Trophoblast cell (in vitro differentiated cells and primary cell): ENCODE measurements around the gene MGAT4C.

ENCODE experiments used
- DNase-seq, 2 donors: peaks; one replicate each; pipeline ENCODE4 v3.0.0-alpha.2; 2016
- H2AFZ ChIP-seq: 2 replicates; pipeline ENCODE4 v1.6.1; 2013; ENCODE audit warnings: low read length, moderate library complexity, mild to moderate bottlenecking; ENCODE audit not compliant: insufficient read depth, poor library complexity
- H2AK5ac ChIP-seq: 2 replicates; pipeline ENCODE4 v1.6.1; 2013; ENCODE audit warnings: mild to moderate bottlenecking, low read length
- H2BK120ac ChIP-seq: 2 replicates; pipeline ENCODE4 v1.6.1; 2013; ENCODE audit warnings: low read length, mild to moderate bottlenecking, moderate library complexity; ENCODE audit not compliant: insufficient read depth, poor library complexity
- H2BK12ac ChIP-seq: 2 replicates; pipeline ENCODE4 v1.6.1; 2013; ENCODE audit warnings: mild to moderate bottlenecking, low read length, moderate library complexity
- H2BK5ac ChIP-seq: 2 replicates; pipeline ENCODE4 v1.6.1; 2013; ENCODE audit warnings: low read length, low read depth, moderate library complexity, mild to moderate bottlenecking; ENCODE audit not compliant: poor library complexity
- H3K14ac ChIP-seq: 2 replicates; pipeline ENCODE4 v1.6.1; 2013; ENCODE audit warnings: mild to moderate bottlenecking, low read length
- H3K18ac ChIP-seq: 2 replicates; pipeline ENCODE4 v1.6.1; 2013; ENCODE audit warnings: mild to moderate bottlenecking, low read length
- H3K23ac ChIP-seq: 2 replicates; pipeline ENCODE4 v1.6.1; 2013; ENCODE audit warnings: low read length
- H3K27ac ChIP-seq: 2 replicates; pipeline ENCODE4 v1.5.1; 2013; ENCODE audit warnings: low read depth, mild to moderate bottlenecking, inconsistent platforms, low read length, moderate library complexity
- H3K27me3 ChIP-seq: 2 replicates; pipeline ENCODE4 v1.6.1; 2013; ENCODE audit warnings: inconsistent platforms, mild to moderate bottlenecking, low read length, moderate library complexity; ENCODE audit not compliant: insufficient read depth
- H3K36me3 ChIP-seq, 2 experiments: 1 replicate in 1 of 2; 2 replicates in 1 of 2; pipeline ENCODE4 v1.6.1; 2013; ENCODE audit warnings: low read length in 2 of 2, mild to moderate bottlenecking in 2 of 2, moderate library complexity in 1 of 2; ENCODE audit not compliant: insufficient read depth in 2 of 2, control insufficient read depth in 1 of 2
- H3K4ac ChIP-seq: 2 replicates; pipeline ENCODE4 v1.6.1; 2013; ENCODE audit warnings: low read depth, mild to moderate bottlenecking, low read length, moderate library complexity
- H3K4me1 ChIP-seq, 2 experiments: 1 replicate in 1 of 2; 2 replicates in 1 of 2; pipeline ENCODE4 v1.6.1; 2013; ENCODE audit warnings: low read length in 2 of 2, mild to moderate bottlenecking in 2 of 2, moderate library complexity in 1 of 2; ENCODE audit not compliant: insufficient read depth in 2 of 2, control insufficient read depth in 1 of 2
- H3K4me2 ChIP-seq: 2 replicates; pipeline ENCODE4 v1.6.1; 2013; ENCODE audit warnings: inconsistent platforms, mild to moderate bottlenecking, low read length, moderate library complexity
- H3K4me3 ChIP-seq: 2 replicates; pipeline ENCODE4 v1.5.1; 2013; ENCODE audit warnings: mild to moderate bottlenecking, low read depth, low read length, inconsistent platforms
- H3K79me1 ChIP-seq: one replicate; pipeline ENCODE4 v1.6.1; 2013; ENCODE audit warnings: low read length
- H3K79me2 ChIP-seq: 2 replicates; pipeline ENCODE4 v1.6.1; 2013; ENCODE audit warnings: low read length, mild to moderate bottlenecking; ENCODE audit not compliant: control insufficient read depth, insufficient read depth, poor library complexity
- H3K9ac ChIP-seq: 2 replicates; pipeline ENCODE4 v1.6.1; 2013; ENCODE audit warnings: mild to moderate bottlenecking, low read length
- H3K9me3 ChIP-seq: 2 replicates; pipeline ENCODE4 v1.6.1; 2013; ENCODE audit warnings: low read depth, mild to moderate bottlenecking, control low read depth, inconsistent platforms, low read length; ENCODE audit not compliant: insufficient read depth
- H4K12ac ChIP-seq: 2 replicates; pipeline ENCODE4 v1.6.1; 2013; ENCODE audit warnings: low read depth, mild to moderate bottlenecking, low read length, moderate library complexity
- H4K8ac ChIP-seq: 2 replicates; pipeline ENCODE4 v1.6.1; 2013; ENCODE audit warnings: low read depth, mild to moderate bottlenecking, low read length, moderate library complexity
- H4K91ac ChIP-seq: one replicate; pipeline ENCODE4 v1.6.1; 2013; ENCODE audit warnings: low read depth, mild to moderate bottlenecking, low read length, moderate library complexity
- WGBS: extraction: QIAGEN DNeasy Blood & Tissue Kit; methylation state at CpG from one replicate; pipeline ENCODE4 v1.1.7; 2013; ENCODE audit warnings: missing lambda C conversion rate; ENCODE audit not compliant: insufficient read length, insufficient coverage; ENCODE audit errors: extremely low coverage; 5-methylcytosine and 5-hydroxymethylcytosine counted together

MGAT4C gene

GRCh38 chr12:86122846-86123468 lies 133.2 kb downstream of the MGAT4C start:
- Histone ChIP-seq H3K14ac (no peak overlapping the region), H3K9ac (no peak overlapping the region), H2AK5ac (no peak overlapping the region), H3K4me3 (no peak overlapping the region), H4K12ac (no peak overlapping the region), H3K27ac (no peak overlapping the region), H3K79me2 (no peaks in the 10 kb centered on the region), H2BK12ac (no peak overlapping the region), H4K8ac (no peak overlapping the region), H3K4ac (no peak overlapping the region), H3K79me1 (no peaks in the 10 kb centered on the region), H3K23ac (no peak overlapping the region), H3K18ac (no peak overlapping the region), H3K9me3 (no peaks in the 10 kb centered on the region), H3K4me1 (no peaks in the 10 kb centered on the region), H4K91ac (no peak overlapping the region), H2BK120ac (no peak overlapping the region), H3K4me2 (no peak overlapping the region), H2AFZ (no peak overlapping the region), H2BK5ac (no peak overlapping the region), H3K27me3 (no peaks in the 10 kb centered on the region), H3K36me3 (no peaks in the 10 kb centered on the region)
- DNase-seq: no peak
- WGBS: no CpG with 5 or more reads among the region's 3 CpGs

GRCh38 chr12:86118161-86118560 lies 138.0 kb downstream of the MGAT4C start:
- H3K79me1 ChIP-seq: no peaks in the 10 kb centered on the region
- no peak overlapping the region for H3K4ac ChIP-seq
- no peak overlapping the region for H2BK12ac ChIP-seq
- no peak overlapping the region for H2BK5ac ChIP-seq
- H2BK120ac ChIP-seq: no peak overlapping the region
- no peak overlapping the region for H3K18ac ChIP-seq
- no peak overlapping the region for H3K4me2 ChIP-seq
- no peak overlapping the region for H4K8ac ChIP-seq
- H2AFZ ChIP-seq: no peak overlapping the region
- H3K27me3 ChIP-seq: no peaks in the 10 kb centered on the region
- no peak overlapping the region for H2AK5ac ChIP-seq
- no peaks in the 10 kb centered on the region for H3K79me2 ChIP-seq
- WGBS: no CpG with 5 or more reads among the region's 2 CpGs
- no peak overlapping the region for H3K4me3 ChIP-seq
- H3K9me3 ChIP-seq: no peaks in the 10 kb centered on the region
- no peak overlapping the region for H3K27ac ChIP-seq
- H4K91ac ChIP-seq: no peak overlapping the region
- no peak overlapping the region for H4K12ac ChIP-seq
- H3K14ac ChIP-seq: no peak overlapping the region
- no peak overlapping the region for H3K9ac ChIP-seq
- H3K36me3 ChIP-seq: no peaks in the 10 kb centered on the region
- DNase-seq: no peak
- no peak overlapping the region for H3K23ac ChIP-seq
- H3K4me1 ChIP-seq: no peaks in the 10 kb centered on the region

GRCh38 chr12:86117711-86118110 lies 138.5 kb downstream of the MGAT4C start:
- H4K12ac ChIP-seq: no peak overlapping the region
- no peak overlapping the region for H3K4me2 ChIP-seq
- no peaks in the 10 kb centered on the region for H3K36me3 ChIP-seq
- H3K14ac ChIP-seq: no peak overlapping the region
- no peak overlapping the region for H4K91ac ChIP-seq
- H3K79me2 ChIP-seq: no peaks in the 10 kb centered on the region
- DNase-seq: no peak
- H3K9ac ChIP-seq: no peak overlapping the region
- no peaks in the 10 kb centered on the region for H3K9me3 ChIP-seq
- H4K8ac ChIP-seq: no peak overlapping the region
- no peak overlapping the region for H3K4me3 ChIP-seq
- no CpG with 5 or more reads among the region's 1 CpG for WGBS
- H2BK5ac ChIP-seq: no peak overlapping the region
- no peaks in the 10 kb centered on the region for H3K79me1 ChIP-seq
- no peak overlapping the region for H3K18ac ChIP-seq
- H3K27ac ChIP-seq: no peak overlapping the region
- H2BK120ac ChIP-seq: no peak overlapping the region
- H3K4ac ChIP-seq: no peak overlapping the region
- H3K4me1 ChIP-seq: no peaks in the 10 kb centered on the region
- H3K23ac ChIP-seq: no peak overlapping the region
- H2AFZ ChIP-seq: no peak overlapping the region
- H3K27me3 ChIP-seq: no peaks in the 10 kb centered on the region
- H2BK12ac ChIP-seq: no peak overlapping the region
- H2AK5ac ChIP-seq: no peak overlapping the region

GRCh38 chr12:86104087-86104486 lies 152.1 kb downstream of the MGAT4C start:
- no peaks in the 10 kb centered on the region for H3K79me2 ChIP-seq
- H3K14ac ChIP-seq: no peak overlapping the region
- H2BK120ac ChIP-seq: no peak overlapping the region

More at GRCh38 chr12:86104087-86104486, 152.1 kb downstream of the MGAT4C start:
- no peak overlapping the region for H2AK5ac ChIP-seq
- no peak overlapping the region for H3K23ac ChIP-seq
- DNase-seq: no peak
- no peak overlapping the region for H3K18ac ChIP-seq
- no peak overlapping the region for H4K12ac ChIP-seq
- no peaks in the 10 kb centered on the region for H3K36me3 ChIP-seq
- H2AFZ ChIP-seq: no peak overlapping the region
- H3K9me3 ChIP-seq: no peaks in the 10 kb centered on the region
- no peak overlapping the region for H3K4ac ChIP-seq
- no peak overlapping the region for H4K8ac ChIP-seq
- H3K4me1 ChIP-seq: no peaks in the 10 kb centered on the region
- H4K91ac ChIP-seq: no peak overlapping the region
- no peak overlapping the region for H2BK5ac ChIP-seq
- H3K27ac ChIP-seq: no peak overlapping the region
- no peak overlapping the region for H3K4me2 ChIP-seq
- H3K9ac ChIP-seq: no peak overlapping the region
- no peak overlapping the region for H2BK12ac ChIP-seq
- H3K4me3 ChIP-seq: no peak overlapping the region
- no CpG with 5 or more reads among the region's 9 CpGs for WGBS
- no peaks in the 10 kb centered on the region for H3K27me3 ChIP-seq
- no peaks in the 10 kb centered on the region for H3K79me1 ChIP-seq
